ENCODE results near the gene URB1. TPM values are rescaled to one million over a fixed set of nuclear protein-coding genes. Genes with fewer than 3 reads are reported as not detected.

URB1 gene
- total and polyA plus RNA-seq, 9 of the 15 experiments (the other 6 are each of a cell fraction or from before 2014, with no cell fraction given): 0.97 to 53.6 (median 21.5) TPM

GRCh38 chr21:32278518-32279376, 114.1 kb downstream of the URB1 start, which contains the start of gene MIS18A (continued):
- peak; percentile 54 for TF ChIP-seq MAFK (IDR thresholded peaks at IDR 0.05; ENCODE audit: low read length)
- no peak for TF ChIP-seq NELFE (IDR thresholded peaks at IDR 0.05; ENCODE audit: insufficient read depth, insufficient read length)
- peak in 1 of 2 experiments; percentile 81; a peak in 1 of 4 replicates for TF ChIP-seq ZNF639 (CRISPR knock-in tag; conservative IDR thresholded peaks at IDR 0.05 in 1 of 2, IDR thresholded peaks at IDR 0.05 in 1 of 2)
- TF ChIP-seq ZFP91 (CRISPR knock-in tag; IDR thresholded peaks at IDR 0.05): no peak
- no peak for TF ChIP-seq ZNF212 (CRISPR knock-in tag; IDR thresholded peaks at IDR 0.05)
- TF ChIP-seq, protein P1, sequence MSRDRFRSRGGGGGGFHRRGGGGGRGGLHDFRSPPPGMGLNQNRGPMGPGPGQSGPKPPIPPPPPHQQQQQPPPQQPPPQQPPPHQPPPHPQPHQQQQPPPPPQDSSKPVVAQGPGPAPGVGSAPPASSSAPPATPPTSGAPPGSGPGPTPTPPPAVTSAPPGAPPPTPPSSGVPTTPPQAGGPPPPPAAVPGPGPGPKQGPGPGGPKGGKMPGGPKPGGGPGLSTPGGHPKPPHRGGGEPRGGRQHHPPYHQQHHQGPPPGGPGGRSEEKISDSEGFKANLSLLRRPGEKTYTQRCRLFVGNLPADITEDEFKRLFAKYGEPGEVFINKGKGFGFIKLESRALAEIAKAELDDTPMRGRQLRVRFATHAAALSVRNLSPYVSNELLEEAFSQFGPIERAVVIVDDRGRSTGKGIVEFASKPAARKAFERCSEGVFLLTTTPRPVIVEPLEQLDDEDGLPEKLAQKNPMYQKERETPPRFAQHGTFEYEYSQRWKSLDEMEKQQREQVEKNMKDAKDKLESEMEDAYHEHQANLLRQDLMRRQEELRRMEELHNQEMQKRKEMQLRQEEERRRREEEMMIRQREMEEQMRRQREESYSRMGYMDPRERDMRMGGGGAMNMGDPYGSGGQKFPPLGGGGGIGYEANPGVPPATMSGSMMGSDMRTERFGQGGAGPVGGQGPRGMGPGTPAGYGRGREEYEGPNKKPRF (IDR thresholded peaks at IDR 0.05; ENCODE audit: low read depth, low read length): no peak
- no peak for TF ChIP-seq ZNF668 (CRISPR knock-in tag; IDR thresholded peaks at IDR 0.05)
- no peak for TF ChIP-seq CEBPG (CRISPR knock-in tag; IDR thresholded peaks at IDR 0.05)
- no peak for TF ChIP-seq CEBPG (tag; conservative IDR thresholded peaks at IDR 0.05 in 1 of 2, IDR thresholded peaks at IDR 0.05 in 1 of 2)
- TF ChIP-seq ZNF316 (IDR thresholded peaks at IDR 0.05): peak; percentile 74; the same call in 1 of the 2 replicates
- TF ChIP-seq SIN3B (IDR thresholded peaks at IDR 0.05; ENCODE audit: low read depth): peak; percentile 96
- TF ChIP-seq NUFIP1 (IDR thresholded peaks at IDR 0.05; ENCODE audit: partially characterized antibody): no peak
- peak; percentile 99 for TF ChIP-seq POU5F1 (IDR thresholded peaks at IDR 0.05; ENCODE audit: borderline replicate concordance, low read depth, low read length, partially characterized antibody)
- TF ChIP-seq, protein P2, sequence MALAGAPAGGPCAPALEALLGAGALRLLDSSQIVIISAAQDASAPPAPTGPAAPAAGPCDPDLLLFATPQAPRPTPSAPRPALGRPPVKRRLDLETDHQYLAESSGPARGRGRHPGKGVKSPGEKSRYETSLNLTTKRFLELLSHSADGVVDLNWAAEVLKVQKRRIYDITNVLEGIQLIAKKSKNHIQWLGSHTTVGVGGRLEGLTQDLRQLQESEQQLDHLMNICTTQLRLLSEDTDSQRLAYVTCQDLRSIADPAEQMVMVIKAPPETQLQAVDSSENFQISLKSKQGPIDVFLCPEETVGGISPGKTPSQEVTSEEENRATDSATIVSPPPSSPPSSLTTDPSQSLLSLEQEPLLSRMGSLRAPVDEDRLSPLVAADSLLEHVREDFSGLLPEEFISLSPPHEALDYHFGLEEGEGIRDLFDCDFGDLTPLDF (CRISPR knock-in tag; IDR thresholded peaks at IDR 0.05): no peak; the same call in 1 of the 2 replicates
- TF ChIP-seq EZH2 (IDR thresholded peaks at IDR 0.05; ENCODE audit: borderline replicate concordance, low read depth, low read length): no peak
- peak; percentile 30 for TF ChIP-seq FOS (IDR thresholded peaks at IDR 0.05; ENCODE audit: extremely low read depth, insufficient read length)
- no peak for TF ChIP-seq PRMT5 (CRISPR knock-in tag; IDR thresholded peaks at IDR 0.05)
- TF ChIP-seq MED1 (CRISPR knock-in tag; IDR thresholded peaks at IDR 0.05; ENCODE audit: borderline replicate concordance): no peak
- TF ChIP-seq ATF4 (CRISPR knock-in tag; IDR thresholded peaks at IDR 0.05): no peak
- TF ChIP-seq MEF2D (tag; conservative IDR thresholded peaks at IDR 0.05; ENCODE audit: low read depth): no peak
